ENCODE results near the gene XRCC4. TPM values are rescaled to one million over a fixed set of nuclear protein-coding genes. Genes with fewer than 3 reads are reported as not detected.

XRCC4 gene
- total RNA-seq, 1 experiment from 2014 or later = 24.6 TPM

DNA sequence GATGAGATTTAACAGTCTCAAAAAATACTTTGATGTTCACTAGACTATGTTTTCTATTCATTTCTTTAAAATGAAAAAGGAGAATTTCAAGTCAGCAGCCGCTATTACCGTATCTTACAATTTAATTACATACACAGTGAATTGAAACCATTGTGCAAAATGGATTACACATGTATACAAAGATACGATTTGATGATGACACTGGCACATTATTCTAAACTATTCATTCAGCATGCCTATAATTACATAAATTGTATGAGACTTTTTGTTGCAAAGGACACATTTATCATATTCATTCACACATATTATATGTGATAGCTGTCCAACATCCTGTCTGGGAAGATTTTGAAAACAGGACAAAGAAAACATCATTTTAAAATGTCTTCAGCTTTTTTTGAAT, 275.9 kb downstream of the XRCC4 start:
- H3K79me2 ChIP-seq (ENCODE audit: insufficient read depth, low read length) = no peaks in the 10 kb centered on the region
- CTCF ChIA-PET = no interaction called here
- no peaks in the 10 kb centered on the region for H3K27me3 ChIP-seq (ENCODE audit: insufficient read depth, low read length)
- no peak overlapping the region for H3K27ac ChIP-seq (ENCODE audit: low read depth, low read length)
- H3K9me2 ChIP-seq (ENCODE audit: insufficient read depth) = no peaks in the 10 kb centered on the region
- no peak overlapping the region for H2AFZ ChIP-seq (ENCODE audit: low read depth, low read length, poor library complexity, severe bottlenecking)
- no TSS peak for BruUV-seq (replicated peaks)
- intact Hi-C loops (cut with micrococcal nuclease) = no loop called here
- TF ChIP-seq ZNF274 (IDR thresholded peaks at IDR 0.05; ENCODE audit: low read depth, low read length) = no peak
- no peak for TF ChIP-seq RAD21 (IDR thresholded peaks at IDR 0.05; ENCODE audit: low read depth)
- TF ChIP-seq CBX3 (IDR thresholded peaks at IDR 0.05; ENCODE audit: low read depth) = no peak
- no peak for TF ChIP-seq EZH2 (IDR thresholded peaks at IDR 0.05)
- TF ChIP-seq SP1 (IDR thresholded peaks at IDR 0.05; ENCODE audit: low read depth) = no peak
- no peak for TF ChIP-seq TCF7L2 (IDR thresholded peaks at IDR 0.05; ENCODE audit: borderline replicate concordance, extremely low read depth, insufficient read depth, insufficient read length)
- TF ChIP-seq CEBPB (IDR thresholded peaks at IDR 0.05; ENCODE audit: low read depth) = no peak
- H4K20me1 ChIP-seq (ENCODE audit: insufficient read depth) = no peaks in the 10 kb centered on the region
- peaks cover 0 to 8% of the 10 kb centered on the region in 2 experiments; a peak in 2 of 4 replicates for H3K9me3 ChIP-seq (ENCODE audit: control insufficient read depth in 1 of 2, insufficient read depth in 1 of 2, low read depth in 1 of 2, low read length in 2 of 2)
- no peak overlapping the region for H3K4me3 ChIP-seq (replicated peaks in 1 of 2; ENCODE audit: low read depth in 1 of 2, low read length in 2 of 2)
- ATAC-seq (no peak), DNase-seq (ENCODE audit: low read depth, low spot score) (no peak)
- H3K4me1 ChIP-seq (ENCODE audit: control insufficient read depth in 1 of 2, insufficient read depth in 2 of 2, low read length in 2 of 2) = no peaks in the 10 kb centered on the region
- no peak overlapping the region for H3K4me2 ChIP-seq (ENCODE audit: low read length)
- RAD21 ChIA-PET (ENCODE audit: low non-redundant PET in 1 of 2, low total read pairs in 2 of 2, uncharacterized antibody in 2 of 2, unreplicated experiment in 2 of 2) = no interaction called here
- POLR2A ChIA-PET = no interaction called here
- no peaks in the 10 kb centered on the region for H3K36me3 ChIP-seq (ENCODE audit: control insufficient read depth in 1 of 2, insufficient read depth in 2 of 2, low read length in 2 of 2)
- H3K9ac ChIP-seq (ENCODE audit: low read length) = no peak overlapping the region

DNA sequence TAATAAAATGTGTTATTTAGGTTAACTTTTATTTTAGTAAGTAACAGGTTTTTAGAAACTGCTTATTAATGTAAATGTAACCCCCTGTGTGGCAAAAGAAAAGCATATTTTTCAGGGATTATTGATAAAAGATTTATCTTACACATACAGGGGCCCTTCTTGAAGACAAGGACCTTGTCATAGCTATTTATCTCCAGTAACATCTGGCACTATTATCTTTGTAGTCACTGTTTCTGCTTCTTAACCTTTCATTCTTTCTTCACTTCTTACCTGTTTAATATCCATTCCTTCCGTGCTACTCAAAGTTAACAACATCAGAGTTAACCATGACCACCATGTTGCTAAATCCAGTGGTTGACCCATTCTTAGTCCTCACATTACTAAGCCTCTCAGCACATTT, 276.4 kb downstream of the XRCC4 start:
- ChIA-PET CTCF (no interaction called here), POLR2A (no interaction called here), RAD21 (ENCODE audit: low non-redundant PET in 1 of 2, low total read pairs in 2 of 2, uncharacterized antibody in 2 of 2, unreplicated experiment in 2 of 2) (no interaction called here)
- Histone ChIP-seq H4K20me1 (ENCODE audit: insufficient read depth) (no peaks in the 10 kb centered on the region), H3K4me1 (ENCODE audit: control insufficient read depth in 1 of 2, insufficient read depth in 2 of 2, low read length in 2 of 2) (no peaks in the 10 kb centered on the region), H3K79me2 (ENCODE audit: insufficient read depth, low read length) (no peaks in the 10 kb centered on the region), H3K27me3 (ENCODE audit: insufficient read depth, low read length) (no peaks in the 10 kb centered on the region), H3K36me3 (ENCODE audit: control insufficient read depth in 1 of 2, insufficient read depth in 2 of 2, low read length in 2 of 2) (no peaks in the 10 kb centered on the region), H3K27ac (ENCODE audit: low read depth, low read length) (no peak overlapping the region), H3K4me3 (replicated peaks in 1 of 2; ENCODE audit: low read depth in 1 of 2, low read length in 2 of 2) (no peak overlapping the region), H3K9ac (ENCODE audit: low read length) (no peak overlapping the region), H2AFZ (ENCODE audit: low read depth, low read length, poor library complexity, severe bottlenecking) (no peak overlapping the region), H3K4me2 (ENCODE audit: low read length) (no peak overlapping the region), H3K9me2 (ENCODE audit: insufficient read depth) (no peaks in the 10 kb centered on the region), H3K9me3 (ENCODE audit: control insufficient read depth in 1 of 2, insufficient read depth in 1 of 2, low read depth in 1 of 2, low read length in 2 of 2) (peaks cover 0 to 8% of the 10 kb centered on the region in 2 experiments; a peak in 2 of 4 replicates)
- no peak for DNase-seq (ENCODE audit: low read depth, low spot score)
- BruUV-seq (replicated peaks) = no TSS peak
- no peak for ATAC-seq
- intact Hi-C loops (cut with micrococcal nuclease) = no loop called here
- TF ChIP-seq, protein P1, sequence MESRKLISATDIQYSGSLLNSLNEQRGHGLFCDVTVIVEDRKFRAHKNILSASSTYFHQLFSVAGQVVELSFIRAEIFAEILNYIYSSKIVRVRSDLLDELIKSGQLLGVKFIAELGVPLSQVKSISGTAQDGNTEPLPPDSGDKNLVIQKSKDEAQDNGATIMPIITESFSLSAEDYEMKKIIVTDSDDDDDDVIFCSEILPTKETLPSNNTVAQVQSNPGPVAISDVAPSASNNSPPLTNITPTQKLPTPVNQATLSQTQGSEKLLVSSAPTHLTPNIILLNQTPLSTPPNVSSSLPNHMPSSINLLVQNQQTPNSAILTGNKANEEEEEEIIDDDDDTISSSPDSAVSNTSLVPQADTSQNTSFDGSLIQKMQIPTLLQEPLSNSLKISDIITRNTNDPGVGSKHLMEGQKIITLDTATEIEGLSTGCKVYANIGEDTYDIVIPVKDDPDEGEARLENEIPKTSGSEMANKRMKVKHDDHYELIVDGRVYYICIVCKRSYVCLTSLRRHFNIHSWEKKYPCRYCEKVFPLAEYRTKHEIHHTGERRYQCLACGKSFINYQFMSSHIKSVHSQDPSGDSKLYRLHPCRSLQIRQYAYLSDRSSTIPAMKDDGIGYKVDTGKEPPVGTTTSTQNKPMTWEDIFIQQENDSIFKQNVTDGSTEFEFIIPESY (IDR thresholded peaks at IDR 0.05; ENCODE audit: extremely low read depth, insufficient replicate concordance, low read length) = no peak
- no peak for TF ChIP-seq TCF7L2 (IDR thresholded peaks at IDR 0.05; ENCODE audit: borderline replicate concordance, extremely low read depth, insufficient read depth, insufficient read length)
- TF ChIP-seq, protein P2, sequence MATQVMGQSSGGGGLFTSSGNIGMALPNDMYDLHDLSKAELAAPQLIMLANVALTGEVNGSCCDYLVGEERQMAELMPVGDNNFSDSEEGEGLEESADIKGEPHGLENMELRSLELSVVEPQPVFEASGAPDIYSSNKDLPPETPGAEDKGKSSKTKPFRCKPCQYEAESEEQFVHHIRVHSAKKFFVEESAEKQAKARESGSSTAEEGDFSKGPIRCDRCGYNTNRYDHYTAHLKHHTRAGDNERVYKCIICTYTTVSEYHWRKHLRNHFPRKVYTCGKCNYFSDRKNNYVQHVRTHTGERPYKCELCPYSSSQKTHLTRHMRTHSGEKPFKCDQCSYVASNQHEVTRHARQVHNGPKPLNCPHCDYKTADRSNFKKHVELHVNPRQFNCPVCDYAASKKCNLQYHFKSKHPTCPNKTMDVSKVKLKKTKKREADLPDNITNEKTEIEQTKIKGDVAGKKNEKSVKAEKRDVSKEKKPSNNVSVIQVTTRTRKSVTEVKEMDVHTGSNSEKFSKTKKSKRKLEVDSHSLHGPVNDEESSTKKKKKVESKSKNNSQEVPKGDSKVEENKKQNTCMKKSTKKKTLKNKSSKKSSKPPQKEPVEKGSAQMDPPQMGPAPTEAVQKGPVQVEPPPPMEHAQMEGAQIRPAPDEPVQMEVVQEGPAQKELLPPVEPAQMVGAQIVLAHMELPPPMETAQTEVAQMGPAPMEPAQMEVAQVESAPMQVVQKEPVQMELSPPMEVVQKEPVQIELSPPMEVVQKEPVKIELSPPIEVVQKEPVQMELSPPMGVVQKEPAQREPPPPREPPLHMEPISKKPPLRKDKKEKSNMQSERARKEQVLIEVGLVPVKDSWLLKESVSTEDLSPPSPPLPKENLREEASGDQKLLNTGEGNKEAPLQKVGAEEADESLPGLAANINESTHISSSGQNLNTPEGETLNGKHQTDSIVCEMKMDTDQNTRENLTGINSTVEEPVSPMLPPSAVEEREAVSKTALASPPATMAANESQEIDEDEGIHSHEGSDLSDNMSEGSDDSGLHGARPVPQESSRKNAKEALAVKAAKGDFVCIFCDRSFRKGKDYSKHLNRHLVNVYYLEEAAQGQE (IDR thresholded peaks at IDR 0.05; ENCODE audit: low read depth) = no peak
- TF ChIP-seq FOSL1 (IDR thresholded peaks at IDR 0.05; ENCODE audit: low read depth) = no peak
- no peak for TF ChIP-seq CBX3 (IDR thresholded peaks at IDR 0.05; ENCODE audit: low read depth)
- no peak for TF ChIP-seq EZH2phosphoT487 (IDR thresholded peaks at IDR 0.05; ENCODE audit: borderline replicate concordance)
- TF ChIP-seq SRF (IDR thresholded peaks at IDR 0.05; ENCODE audit: low read depth) = no peak
- no peak for TF ChIP-seq ZFX (IDR thresholded peaks at IDR 0.05)
- TF ChIP-seq, protein P3, sequence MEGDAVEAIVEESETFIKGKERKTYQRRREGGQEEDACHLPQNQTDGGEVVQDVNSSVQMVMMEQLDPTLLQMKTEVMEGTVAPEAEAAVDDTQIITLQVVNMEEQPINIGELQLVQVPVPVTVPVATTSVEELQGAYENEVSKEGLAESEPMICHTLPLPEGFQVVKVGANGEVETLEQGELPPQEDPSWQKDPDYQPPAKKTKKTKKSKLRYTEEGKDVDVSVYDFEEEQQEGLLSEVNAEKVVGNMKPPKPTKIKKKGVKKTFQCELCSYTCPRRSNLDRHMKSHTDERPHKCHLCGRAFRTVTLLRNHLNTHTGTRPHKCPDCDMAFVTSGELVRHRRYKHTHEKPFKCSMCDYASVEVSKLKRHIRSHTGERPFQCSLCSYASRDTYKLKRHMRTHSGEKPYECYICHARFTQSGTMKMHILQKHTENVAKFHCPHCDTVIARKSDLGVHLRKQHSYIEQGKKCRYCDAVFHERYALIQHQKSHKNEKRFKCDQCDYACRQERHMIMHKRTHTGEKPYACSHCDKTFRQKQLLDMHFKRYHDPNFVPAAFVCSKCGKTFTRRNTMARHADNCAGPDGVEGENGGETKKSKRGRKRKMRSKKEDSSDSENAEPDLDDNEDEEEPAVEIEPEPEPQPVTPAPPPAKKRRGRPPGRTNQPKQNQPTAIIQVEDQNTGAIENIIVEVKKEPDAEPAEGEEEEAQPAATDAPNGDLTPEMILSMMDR (IDR thresholded peaks at IDR 0.05 in 2 of 3, conservative IDR thresholded peaks at IDR 0.05 in 1 of 3; ENCODE audit: borderline replicate concordance in 1 of 3, insufficient read depth in 1 of 3, low read depth in 2 of 3, low read length in 2 of 3) = no peak
